ENCODE measurements around the gene PGAP3. TPM values are rescaled to one million over a fixed set of nuclear protein-coding genes. Genes with fewer than 3 reads are reported as not detected.

Gene PGAP3
- total RNA-seq, 1 donor: 27.7 TPM

DNA sequence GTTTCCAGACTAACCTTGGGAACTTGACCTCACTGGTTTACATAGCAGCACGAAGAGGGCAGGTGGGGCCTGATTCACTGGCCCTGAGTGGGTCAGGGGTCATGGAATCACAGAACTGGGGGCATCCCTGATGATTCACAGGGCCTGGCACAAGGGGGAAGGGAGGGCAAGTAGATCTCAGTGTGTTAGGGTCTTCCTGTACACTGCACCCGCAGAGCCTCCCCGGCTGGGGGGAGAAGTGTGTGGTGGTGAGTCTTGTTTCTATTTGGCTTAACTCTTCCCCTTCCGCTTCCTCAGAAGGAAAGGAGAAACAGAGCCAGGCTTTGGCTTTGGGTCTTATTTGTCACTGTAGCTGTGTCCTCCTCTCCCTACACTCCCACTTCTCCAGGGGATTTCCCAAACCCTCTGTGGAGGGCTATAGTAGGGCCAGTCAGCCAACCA is 47.2 kb downstream of the PGAP3 start:
- peak in 2 of 3 donors; percentile 42 to 54 for DNase-seq (ENCODE audit: low read depth in 2 of 3, low spot score in 2 of 3)

DNA sequence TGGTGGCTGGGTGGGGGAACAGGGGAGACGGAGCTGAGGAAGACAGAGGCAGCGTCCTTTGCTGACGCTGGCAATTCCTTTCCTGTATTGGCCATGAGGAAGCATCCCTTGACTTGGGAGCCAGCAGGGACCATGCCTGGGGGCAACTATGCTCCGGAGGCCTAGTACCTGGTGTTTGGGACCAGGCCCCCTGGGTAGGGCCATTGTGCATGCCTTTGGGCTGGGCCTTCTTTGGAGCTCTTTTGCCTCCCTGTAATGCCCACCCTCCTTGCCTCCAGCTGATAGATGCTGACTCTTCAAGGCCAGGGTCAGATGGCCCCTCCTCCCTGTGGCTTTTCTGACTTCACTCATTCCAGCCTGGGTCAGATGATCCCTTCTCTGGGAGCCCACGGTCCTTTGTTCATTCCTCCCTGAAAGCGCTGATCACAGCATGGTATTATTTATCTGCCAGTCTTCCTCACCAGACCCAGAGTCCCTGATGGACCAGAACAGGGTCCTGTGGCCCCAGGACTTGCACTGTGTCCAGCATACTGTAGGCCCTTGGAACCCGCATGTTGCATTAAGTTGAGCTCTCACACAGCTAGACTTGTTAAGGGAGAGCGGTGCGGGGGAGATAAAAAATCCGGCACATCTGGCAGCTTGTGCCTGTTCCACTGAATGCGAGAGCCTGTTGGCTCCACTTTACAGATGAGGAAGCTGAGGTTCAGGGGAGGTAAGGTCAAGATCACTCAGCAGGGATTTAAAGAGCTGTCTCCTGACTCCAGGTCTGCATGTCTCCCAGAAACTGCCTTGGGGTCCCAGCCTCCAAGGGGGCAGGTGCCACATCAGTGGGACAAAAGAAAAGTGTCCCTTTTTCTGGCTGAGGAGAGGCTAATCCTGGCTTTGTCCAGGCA is 48.0 kb downstream of the PGAP3 start:
- DNase-seq (ENCODE audit: low read depth in 2 of 3, low spot score in 2 of 3): no peak

DNA sequence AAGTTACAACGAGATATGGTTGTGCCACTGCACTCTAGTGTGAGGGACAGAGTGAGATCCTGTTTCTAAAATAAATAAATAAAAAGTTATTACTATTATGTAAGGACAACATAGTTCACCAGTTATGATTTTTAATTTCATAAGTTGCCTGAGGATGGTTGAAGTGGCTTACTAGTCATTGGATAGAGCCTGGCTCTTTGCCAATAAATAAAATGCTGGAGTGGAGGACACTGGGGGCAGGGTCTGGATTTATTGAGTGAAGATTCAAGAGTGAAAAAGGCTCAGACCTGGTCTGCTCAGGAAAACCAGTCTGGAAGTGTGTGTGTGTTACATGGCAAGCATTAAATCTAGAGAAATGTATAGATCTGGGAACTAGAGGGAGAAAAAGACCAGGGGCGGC is 48.8 kb downstream of the PGAP3 start:
- DNase-seq (ENCODE audit: low read depth in 2 of 3, low spot score in 2 of 3): no peak

DNA sequence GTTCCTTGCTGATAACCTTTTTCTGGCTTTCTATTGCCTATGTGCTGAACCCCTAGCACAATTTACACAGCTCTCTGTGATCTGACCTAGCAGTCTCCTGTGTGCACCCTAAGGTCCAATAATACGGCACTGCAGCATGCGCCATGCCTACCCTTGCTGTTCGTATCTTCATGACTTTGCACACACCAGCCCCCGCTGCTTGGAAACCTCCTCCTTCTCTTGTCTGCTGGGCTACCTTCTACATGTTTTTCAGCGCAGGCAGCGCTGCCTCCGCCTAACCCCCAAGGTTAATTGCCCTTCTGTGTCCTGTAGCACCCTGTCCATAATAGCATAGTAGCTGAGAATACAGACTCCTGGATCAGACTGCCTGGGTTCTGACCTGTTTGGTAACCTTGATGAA is 49.5 kb downstream of the PGAP3 start:
- no peak for DNase-seq (ENCODE audit: low read depth in 2 of 3, low spot score in 2 of 3)

DNA sequence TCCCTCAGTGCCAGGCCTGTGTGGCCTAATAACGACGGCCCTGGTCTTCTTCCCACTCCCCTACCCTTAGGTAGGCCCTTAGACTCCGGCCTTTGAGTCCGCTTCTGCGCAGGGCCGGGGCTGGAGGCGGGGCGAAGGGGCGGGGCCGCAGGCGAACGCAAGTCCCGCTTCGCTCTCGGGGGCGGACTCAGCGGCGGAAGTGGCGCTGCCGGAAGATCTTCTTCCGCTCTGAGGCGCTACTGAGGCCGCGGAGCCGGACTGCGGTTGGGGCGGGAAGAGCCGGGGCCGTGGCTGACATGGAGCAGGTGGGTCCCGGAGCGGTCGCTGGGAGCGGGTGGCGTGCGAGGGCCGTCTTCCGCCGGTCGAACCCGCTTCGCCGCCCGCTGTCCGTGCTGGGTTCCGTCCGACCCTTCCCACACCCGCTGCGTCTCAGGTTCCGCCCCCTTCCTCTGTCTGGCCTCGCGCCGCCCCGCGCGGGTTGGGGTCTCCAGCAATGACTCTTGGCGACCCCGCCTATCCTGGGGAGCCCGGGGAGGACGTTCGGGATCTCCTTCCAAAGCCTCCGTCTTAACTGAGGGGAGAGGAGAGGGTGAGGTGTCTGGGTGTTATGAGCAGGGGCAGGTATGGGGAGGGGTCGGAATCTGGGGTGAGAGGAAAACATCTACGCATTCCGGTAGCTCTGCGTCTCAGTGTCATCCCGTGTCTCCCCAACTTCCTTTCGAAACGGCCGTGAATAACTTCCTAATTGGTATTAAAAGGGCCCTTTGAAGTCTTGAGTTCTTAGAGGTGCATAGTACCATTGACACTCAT is 50.7 kb downstream of the PGAP3 start, which contains the start of gene STARD3:
TSS of gene STARD3 (plus strand) at position 218 of the 810 bp plus-strand sequence. CDS start 16,388 bp downstream, outside the sequence.
- peak; percentile 78 to 89 (median 87) for DNase-seq (ENCODE audit: low read depth in 2 of 3, low spot score in 2 of 3)

DNA sequence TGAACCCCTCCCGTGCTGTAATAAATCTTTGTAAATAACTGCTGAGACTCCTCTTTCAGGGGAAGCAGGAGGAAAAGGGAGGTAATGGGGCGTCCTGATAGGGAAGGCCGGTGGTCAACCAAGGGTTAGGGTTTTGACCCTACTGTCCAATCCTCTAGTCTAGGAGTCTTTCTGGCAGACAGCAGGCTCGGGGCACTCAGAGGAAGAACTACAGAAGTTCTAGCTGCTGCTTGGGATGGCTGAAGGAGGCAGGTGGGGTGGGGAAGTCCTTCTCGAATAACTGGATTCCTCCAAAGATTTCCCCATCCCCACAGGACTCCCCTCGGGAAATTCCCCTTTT is 51.3 kb downstream of the PGAP3 start:
- no peak for DNase-seq (ENCODE audit: low read depth in 2 of 3, low spot score in 2 of 3)

DNA sequence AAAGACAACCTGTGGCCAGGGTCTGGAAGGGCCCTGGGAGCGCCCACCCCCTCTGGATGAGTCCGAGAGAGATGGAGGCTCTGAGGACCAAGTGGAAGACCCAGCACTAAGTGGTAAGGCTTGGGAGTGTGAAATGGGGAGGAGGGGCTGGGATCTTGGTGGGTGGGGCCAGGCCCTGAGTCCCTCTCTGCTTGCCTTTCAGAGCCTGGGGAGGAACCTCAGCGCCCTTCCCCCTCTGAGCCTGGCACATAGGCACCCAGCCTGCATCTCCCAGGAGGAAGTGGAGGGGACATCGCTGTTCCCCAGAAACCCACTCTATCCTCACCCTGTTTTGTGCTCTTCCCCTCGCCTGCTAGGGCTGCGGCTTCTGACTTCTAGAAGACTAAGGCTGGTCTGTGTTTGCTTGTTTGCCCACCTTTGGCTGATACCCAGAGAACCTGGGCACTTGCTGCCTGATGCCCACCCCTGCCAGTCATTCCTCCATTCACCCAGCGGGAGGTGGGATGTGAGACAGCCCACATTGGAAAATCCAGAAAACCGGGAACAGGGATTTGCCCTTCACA is 52.2 kb downstream of the PGAP3 start:
- DNase-seq (ENCODE audit: low read depth in 2 of 3, low spot score in 2 of 3): no peak

DNA sequence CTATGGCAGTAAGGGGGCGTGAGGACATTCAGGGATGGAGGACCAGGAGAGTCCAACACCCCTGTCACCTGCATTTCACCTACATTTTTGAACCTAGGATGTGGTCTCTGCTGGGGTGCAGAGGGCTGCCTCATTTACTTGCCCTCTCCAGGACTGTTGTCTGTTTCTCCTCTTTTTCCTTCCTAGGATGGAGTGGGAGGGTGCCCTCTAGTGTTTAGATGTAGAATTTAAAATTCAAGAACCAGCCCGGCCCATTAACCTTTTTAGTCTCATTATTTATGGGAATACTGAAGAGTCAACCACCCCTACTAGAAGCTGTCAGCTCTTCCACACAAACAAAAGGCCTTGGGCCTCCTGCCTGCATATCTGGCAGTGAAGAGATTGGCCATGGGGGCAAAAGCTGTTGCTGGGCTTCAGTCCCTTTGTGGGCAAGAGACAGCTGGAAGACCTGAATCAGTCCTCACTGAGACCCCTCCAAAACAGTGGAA is 53.4 kb downstream of the PGAP3 start:
- DNase-seq (ENCODE audit: low read depth in 2 of 3, low spot score in 2 of 3): peak in 2 of 3 donors; percentile 29 to 40

DNA sequence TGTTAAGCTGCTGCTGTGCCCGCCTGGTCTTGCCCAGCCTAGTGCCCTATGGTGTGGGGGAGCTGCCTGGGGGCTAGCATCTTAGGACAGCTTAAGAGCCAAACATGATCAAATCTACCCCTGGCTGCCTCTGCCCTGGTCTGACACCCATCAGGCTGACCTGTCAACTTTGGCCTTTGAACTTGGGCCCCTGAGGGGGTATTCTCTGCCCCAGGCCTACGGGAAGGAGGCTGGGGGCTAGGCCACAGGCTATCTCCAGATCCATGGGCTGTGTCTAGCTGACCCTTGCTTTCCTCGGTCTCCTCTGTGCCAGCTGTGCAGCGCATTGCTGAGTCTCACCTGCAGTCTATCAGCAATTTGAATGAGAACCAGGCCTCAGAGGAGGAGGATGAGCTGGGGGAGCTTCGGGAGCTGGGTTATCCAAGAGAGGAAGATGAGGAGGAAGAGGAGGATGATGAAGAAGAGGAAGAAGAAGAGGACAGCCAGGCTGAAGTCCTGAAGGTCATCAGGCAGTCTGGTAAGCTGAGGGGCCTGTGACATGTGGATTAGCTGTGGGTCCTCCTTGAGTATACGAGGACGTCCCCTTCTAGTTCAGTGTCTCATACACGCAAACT is 54.2 kb downstream of the PGAP3 start:
- no peak for DNase-seq (ENCODE audit: low read depth in 2 of 3, low spot score in 2 of 3)

DNA sequence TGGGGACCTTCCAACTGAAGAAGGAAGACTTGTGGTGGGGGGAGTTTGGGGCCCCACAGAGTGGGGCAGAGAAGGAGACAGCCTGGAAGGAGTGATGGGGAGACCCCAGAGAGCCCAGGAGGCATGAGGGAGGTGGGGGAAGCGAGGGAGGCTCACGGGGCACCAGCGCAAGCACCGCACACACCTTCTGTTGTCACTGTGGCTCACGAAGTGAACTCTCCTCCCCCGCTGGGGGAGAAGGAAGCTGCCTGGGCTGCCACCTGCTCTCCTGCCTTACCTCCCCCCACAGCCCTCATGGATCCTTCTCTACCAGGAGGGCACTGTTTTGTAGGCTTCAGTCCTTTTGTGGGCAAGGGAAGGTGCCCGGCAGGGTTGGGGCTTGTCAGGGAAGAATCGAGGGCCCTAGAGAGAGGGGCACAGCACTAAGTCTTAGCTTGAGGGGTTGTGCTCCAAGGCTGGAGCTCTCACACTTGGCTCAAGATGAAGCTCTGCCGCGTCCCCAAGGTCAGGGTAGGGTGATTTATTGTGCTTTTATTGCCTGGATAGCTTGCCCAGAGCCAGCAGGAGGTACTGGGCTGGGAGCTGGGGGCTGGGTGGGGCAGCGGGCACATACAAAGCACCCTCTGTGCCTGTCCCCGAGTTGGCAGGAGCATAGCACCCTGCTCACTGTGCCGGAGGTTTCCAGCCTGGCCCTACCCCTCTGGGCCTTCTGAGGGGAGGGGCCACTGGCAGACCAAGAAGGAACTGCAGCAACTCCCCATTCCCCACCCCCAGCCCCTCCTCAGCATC is 55.5 kb downstream of the PGAP3 start:
- DNase-seq (ENCODE audit: low read depth in 2 of 3, low spot score in 2 of 3): no peak

DNA sequence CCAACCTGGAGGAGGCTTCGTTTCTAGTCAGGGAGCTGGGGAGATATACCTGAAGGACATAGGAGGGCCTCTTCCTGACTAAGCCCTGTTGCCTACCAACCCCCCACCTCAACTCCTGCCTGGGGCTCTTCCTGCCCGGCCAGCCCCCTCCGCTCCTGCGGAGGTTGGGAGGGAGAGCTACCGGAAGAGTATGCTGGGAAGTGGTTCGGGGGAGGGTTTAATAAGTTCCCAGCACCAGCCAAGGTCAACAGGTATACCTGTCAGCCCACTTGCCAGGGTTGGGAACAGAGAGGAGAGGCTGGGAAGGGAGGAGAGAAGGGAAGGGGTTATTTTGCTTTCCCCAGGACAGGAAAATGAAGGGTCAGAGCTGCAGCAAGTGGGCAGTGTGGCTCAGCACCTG is 56.5 kb downstream of the PGAP3 start:
- no peak for DNase-seq (ENCODE audit: low read depth in 2 of 3, low spot score in 2 of 3)

DNA sequence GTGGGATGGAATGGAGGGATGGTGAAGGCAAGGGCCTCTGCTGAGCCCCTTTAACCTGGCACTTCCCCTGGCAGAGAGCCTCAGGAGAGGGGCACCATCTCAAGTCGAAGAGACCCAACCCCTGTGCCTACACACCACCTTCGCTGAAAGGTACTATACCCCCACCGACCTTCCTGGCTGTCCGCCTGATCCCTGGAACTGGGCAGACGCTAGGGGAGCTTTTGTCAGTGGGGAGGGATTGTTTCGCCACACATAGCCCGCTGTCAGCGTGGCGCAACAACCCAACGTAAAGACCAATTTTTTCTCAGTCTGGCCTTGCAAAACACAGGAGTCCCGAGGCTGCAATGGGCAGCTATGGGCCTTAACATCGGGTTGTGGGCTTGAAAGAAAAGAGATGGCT is 58.0 kb downstream of the PGAP3 start:
- no peak for DNase-seq (ENCODE audit: low read depth in 2 of 3, low spot score in 2 of 3)

DNA sequence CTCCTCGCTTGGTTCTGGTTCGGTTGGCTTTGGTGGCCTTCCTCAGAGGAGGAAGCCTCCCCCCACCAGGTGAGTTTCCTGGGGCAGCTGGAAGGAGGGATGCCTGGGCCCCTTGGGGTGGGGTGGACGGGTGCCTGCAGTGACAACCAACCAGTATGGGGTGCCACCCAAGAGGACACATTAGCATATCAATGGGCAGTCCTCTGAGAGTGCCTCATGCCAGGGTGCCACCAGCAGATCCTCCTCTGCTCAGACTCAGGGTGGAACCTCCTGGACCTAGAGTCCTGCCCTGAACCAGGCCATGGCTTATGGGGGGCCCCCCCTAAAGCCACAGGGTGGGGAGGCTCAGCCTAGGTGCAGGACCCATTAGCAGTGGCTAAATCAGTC is 58.4 kb downstream of the PGAP3 start:
- DNase-seq (ENCODE audit: low read depth in 2 of 3, low spot score in 2 of 3): no peak

DNA sequence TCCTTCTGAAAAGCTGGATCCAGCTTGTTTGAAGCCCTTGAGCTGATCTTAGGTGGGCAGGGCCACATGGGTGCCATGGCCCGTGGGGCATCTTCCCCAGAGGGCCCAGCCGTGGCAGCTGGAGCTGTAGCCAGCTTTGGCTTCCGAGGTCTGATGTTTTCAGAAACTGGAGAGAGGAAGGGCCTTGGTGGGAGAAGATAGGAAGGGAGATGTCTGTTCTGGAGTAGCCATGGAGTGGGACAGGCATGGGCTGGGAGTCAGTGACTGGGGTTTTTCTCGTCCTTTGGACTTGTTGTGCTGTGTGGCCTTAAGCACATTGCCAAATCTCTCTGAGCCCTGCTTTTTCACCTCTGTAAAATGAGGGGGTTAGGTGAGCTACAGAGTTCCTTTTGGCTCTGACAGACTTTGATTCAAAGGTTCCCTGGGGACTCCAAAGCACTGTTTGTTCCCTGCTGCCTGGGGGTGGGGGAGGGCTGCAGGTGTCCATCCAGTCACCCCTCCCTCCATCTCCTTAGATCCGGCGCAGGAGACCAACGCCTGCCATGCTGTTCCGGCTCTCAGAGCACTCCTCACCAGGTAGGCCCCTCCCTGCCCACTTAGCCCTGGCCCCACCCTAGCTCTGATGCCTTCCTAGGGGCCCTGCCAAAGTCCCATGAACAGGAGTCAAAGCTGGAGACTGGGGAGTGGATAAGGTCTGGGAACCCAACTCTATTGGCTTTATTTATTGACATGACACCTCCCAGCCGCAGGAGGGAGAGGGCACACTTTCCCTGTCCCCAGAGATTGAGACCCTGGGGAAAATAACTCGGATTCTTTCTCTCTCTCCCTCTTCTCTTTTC is 59.0 kb downstream of the PGAP3 start:
- no peak for DNase-seq (ENCODE audit: low read depth in 2 of 3, low spot score in 2 of 3)

DNA sequence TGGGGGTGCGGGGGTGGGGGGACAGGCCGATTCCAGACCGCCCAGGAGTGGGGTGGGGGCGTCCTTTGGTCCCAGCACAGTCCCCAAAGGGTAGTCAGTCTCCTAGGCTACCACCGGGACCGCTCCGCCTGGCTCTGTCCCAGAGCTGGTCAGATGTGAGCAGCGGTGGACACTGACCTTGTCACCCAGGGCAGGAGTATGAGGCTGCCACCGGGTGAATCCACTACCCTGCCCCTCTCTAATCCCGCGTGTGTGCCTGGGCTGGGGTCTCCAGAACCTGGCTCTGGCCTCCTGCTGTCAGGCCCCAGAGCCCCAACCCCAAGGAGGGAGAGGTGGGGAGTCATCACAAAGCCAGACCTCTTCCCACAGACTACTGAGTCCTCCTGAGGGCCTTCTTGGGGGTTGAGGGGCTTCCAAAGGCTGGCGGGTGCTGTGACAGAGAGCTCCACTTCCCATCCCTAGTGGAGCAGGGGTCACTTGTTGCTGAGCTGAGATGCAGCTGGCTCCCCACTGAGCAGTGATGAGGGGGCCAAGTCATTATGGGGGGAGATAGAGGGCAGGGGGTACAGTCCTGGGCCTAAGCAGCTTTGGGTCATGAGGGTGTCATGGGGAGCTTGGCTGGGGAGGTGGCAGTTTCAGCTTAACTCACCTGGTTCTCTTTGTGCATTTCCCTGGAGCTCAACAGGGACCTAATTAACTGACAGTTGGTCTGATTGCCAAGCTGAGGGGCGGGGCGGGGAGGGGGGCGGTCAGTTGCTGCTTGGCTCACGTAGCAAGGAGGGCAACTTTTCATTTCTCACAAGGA is 59.9 kb downstream of the PGAP3 start:
- DNase-seq (ENCODE audit: low read depth in 2 of 3, low spot score in 2 of 3): no peak

DNA sequence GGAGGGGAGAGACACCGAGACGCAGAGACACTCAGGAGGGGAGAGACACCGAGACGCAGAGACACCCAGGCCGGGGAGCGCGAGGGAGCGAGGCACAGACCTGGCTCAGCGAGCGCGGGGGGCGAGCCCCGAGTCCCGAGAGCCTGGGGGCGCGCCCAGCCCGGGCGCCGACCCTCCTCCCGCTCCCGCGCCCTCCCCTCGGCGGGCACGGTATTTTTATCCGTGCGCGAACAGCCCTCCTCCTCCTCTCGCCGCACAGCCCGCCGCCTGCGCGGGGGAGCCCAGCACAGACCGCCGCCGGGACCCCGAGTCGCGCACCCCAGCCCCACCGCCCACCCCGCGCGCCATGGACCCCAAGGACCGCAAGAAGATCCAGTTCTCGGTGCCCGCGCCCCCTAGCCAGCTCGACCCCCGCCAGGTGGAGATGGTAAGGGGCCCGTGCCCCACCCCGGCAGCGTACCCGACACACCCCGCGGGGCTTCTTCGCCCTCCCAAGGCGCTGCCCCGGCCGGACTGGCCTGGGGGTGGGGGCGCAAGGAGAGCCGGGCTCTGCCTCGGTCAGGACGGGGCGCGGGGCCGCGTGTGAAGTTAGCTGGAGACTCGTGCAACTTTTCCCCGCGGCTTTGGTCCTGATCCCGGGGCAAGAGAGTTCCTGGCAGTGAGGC is 60.7 kb downstream of the PGAP3 start:
- no peak for DNase-seq (ENCODE audit: low read depth in 2 of 3, low spot score in 2 of 3)

DNA sequence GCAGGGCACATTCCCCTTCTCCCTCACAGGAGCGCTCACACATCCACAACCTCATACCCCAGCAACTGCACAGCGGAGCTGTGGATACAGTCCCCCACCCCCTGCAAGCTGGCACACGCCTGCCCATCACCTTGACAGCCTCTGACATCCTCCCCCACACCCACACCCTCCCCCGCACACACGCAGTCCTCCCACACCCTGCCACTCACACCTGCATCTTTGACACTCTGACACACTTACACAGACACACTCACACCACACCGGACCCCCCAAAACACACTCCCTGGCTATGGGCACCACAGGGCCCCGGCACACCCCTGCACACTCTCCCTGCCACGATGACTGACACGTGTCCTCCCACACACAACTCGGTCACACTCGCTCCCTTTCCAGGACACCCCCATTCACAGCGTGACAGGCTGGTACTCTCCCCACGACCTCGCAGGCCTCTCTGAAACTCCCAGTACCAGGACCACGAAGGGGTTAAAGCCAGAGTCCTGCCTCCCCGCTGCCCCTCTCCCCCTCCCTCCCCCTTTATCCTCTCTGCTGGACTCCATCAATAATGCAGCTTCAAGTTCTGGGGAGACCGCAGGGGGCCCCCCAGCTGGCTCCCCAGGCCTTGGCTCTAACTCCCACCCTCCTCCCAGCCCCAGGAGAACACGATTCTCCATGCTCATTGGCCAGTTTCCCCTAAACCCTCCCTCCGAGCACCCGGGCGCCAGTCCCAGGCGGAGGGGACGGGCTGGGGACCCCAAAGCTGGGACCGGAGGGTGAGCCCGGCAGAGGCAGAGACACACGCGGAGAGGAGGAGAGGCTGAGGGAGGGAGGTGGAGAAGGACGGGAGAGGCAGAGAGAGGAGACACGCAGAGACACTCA is 61.4 kb downstream of the PGAP3 start, which contains the start of gene PPP1R1B:
TSS of gene PPP1R1B (plus strand) at position 782 of the 876 bp plus-strand sequence. CDS start 441 bp downstream, outside the sequence.
- DNase-seq (ENCODE audit: low read depth in 2 of 3, low spot score in 2 of 3): no peak
